BLaER1 (cell line): Measurements from ENCODE around the gene ADAMTS2.

Experiments
- H3K27ac ChIP-seq: shearing (Covaris generic); formaldehyde crosslinking; 2 replicates; pipeline ENCODE4 v1.8.1; 2022
- H3K27me3 ChIP-seq: shearing (Covaris generic); formaldehyde crosslinking; 2 replicates; pipeline ENCODE4 v1.8.1; 2022
- H3K36me3 ChIP-seq: shearing (Covaris generic); formaldehyde crosslinking; 2 replicates; pipeline ENCODE4 v1.8.1; 2022
- H3K4me1 ChIP-seq: shearing (Covaris generic); formaldehyde crosslinking; 2 replicates; pipeline ENCODE4 v1.8.1; 2022
- H3K4me2 ChIP-seq: shearing (Covaris generic); formaldehyde crosslinking; 2 replicates; pipeline ENCODE4 v1.8.1; 2022
- H3K4me3 ChIP-seq: shearing (Covaris generic); formaldehyde crosslinking; 2 replicates; pipeline ENCODE4 v1.8.1; 2022
- H3K9ac ChIP-seq: shearing (Covaris generic); formaldehyde crosslinking; 2 replicates; pipeline ENCODE4 v1.8.1; 2022
- H3K9me3 ChIP-seq: shearing (Covaris generic); formaldehyde crosslinking; 2 replicates; pipeline ENCODE4 v1.8.1; 2022
- H4K20me1 ChIP-seq: shearing (Covaris generic); formaldehyde crosslinking; 2 replicates; pipeline ENCODE4 v1.8.1; 2022
- Cebpa-rat ChIP-seq: shearing (Covaris generic); IDR thresholded peaks from 2 replicates; pipeline ENCODE4 v1.8.1; 2022

ADAMTS2 gene

GRCh38 chr5:179345433-179346321, at the start of gene ADAMTS2:
Gene ADAMTS2 (minus strand): TSS chr5:179345461. CDS start chr5:179345328, 133 bp downstream.
- H3K4me2 ChIP-seq: peak within 1 kb of the TSS; percentile 100
- H3K4me3 ChIP-seq: peak within 1 kb of the TSS; percentile 72

DNA sequence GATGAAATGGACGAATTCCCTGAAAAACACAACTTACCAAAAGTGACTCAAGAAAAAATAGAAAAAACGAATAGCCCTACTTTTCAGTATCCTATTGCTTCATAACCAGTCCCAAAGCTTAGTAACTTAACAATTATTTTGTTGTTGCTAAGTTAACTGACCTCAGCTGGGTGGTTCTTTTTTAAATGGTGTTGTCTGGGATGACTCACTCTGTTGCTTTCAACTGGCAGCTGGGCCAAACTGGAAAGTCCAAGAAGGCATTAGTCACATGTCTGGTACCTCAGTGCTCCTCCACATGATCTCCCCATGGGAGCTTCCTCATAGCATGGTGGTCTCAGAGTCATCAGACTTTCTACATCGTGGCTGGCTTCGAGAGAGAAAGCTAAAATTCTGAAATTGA, 47.8 kb upstream of the ADAMTS2 start:
- H3K27me3 ChIP-seq: no peaks in the 10 kb centered on the region
- peaks cover 54% of the 10 kb centered on the region for H3K9me3 ChIP-seq
- H3K36me3 ChIP-seq: no peaks in the 10 kb centered on the region
- H3K9ac ChIP-seq: no peak overlapping the region
- no peak overlapping the region for H3K4me2 ChIP-seq
- H4K20me1 ChIP-seq: no peaks in the 10 kb centered on the region
- H3K4me3 ChIP-seq: no peak overlapping the region
- H3K4me1 ChIP-seq: peaks cover 7% of the 10 kb centered on the region
- no peak overlapping the region for H3K27ac ChIP-seq
- TF ChIP-seq Cebpa-rat: no peak

More at GRCh38 chr5:179345433-179346321, at the start of gene ADAMTS2:
- Histone ChIP-seq H3K27me3 (peaks cover 86% of the 10 kb centered on the region), H3K36me3 (no peaks in the 10 kb centered on the region), H4K20me1 (peaks cover 39% of the 10 kb centered on the region), H3K9ac (peak within 1 kb of the TSS; percentile 48; the same call in 1 of the 2 replicates), H3K9me3 (no peaks in the 10 kb centered on the region), H3K27ac (no peak within 1 kb of the TSS), H3K4me1 (peaks cover 23% of the 10 kb centered on the region)
- TF ChIP-seq Cebpa-rat: no peak

DNA sequence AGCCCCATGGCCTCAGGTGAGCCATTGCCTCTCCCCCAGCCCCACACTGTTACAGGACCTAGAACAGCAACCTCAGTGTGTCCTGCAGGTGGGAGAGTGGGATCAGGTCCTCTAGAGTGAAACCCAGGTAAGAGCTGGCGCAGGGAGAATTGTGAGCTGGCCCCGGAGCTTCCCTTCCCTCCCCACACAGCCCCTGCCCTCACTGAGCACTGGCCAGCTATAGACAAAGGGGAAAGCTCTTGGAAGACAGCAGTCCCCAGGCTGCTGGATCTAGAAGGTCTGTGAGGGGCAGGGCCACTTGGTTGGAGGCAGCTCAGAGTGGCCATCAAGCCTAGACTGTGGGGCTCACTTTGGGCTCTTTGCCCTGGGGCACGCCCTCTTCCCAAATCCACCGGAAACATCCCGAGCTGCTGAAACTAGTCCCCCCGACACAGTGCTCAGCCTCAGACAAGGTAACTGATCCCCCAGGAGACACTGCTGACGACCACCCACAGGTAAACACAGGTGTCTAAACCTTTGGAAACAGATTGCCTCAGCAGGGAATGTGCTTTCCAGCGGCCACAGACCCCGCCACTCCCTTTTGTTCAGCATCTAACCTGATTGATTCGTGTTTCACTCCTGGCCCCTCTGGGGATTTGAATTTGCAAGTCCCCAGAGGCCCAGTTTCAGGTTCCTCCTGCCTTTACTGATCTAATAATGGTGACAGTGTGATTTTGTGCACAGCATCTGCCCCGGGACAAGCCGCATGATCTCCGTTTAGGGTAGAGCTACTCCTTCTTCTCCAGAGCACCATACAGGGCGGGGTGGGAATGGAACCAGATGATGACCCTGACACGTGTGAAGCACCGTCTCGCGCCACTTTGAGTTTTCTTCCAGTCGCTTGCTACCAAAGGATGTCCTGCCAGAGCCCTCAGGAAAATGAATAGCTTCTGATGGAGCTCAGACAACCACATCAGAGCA, 42.2 kb upstream of the ADAMTS2 start:
- Histone ChIP-seq H3K27ac (no peak overlapping the region), H3K27me3 (no peaks in the 10 kb centered on the region), H3K4me3 (no peak overlapping the region), H3K4me1 (peaks cover 20% of the 10 kb centered on the region), H3K9ac (no peak overlapping the region), H4K20me1 (no peaks in the 10 kb centered on the region), H3K36me3 (no peaks in the 10 kb centered on the region), H3K9me3 (peaks cover 27% of the 10 kb centered on the region), H3K4me2 (peak overlapping the region; percentile 74)
- TF ChIP-seq Cebpa-rat: no peak

GRCh38 chr5:179385914-179386313, 40.7 kb upstream of the ADAMTS2 start:
- TF ChIP-seq Cebpa-rat: no peak
- no peak overlapping the region for H3K9ac ChIP-seq

DNA sequence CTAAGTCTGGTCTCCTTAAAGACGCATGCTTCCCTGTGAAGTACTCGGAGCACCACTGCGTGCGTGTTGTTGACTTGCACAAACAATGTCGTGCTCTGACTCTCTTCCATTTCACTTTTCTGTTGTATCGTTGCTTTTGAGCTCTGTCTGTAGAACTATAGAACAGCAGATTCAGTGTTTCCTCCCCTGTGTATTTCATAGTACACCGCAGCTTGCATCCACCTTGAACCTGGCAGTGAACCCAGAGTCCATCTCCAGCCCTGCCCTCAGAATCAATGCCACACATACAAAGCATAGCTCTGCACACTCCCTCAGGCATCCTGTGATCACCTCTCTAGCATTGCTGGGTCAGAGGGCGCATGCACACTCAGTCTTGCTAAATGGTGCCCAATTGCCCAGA, 37.2 kb upstream of the ADAMTS2 start:
- H3K9me3 ChIP-seq: no peaks in the 10 kb centered on the region
- TF ChIP-seq Cebpa-rat: no peak
- H3K27ac ChIP-seq: no peak overlapping the region
- no peak overlapping the region for H3K4me2 ChIP-seq
- H3K9ac ChIP-seq: no peak overlapping the region
- H3K36me3 ChIP-seq: no peaks in the 10 kb centered on the region
- H3K4me1 ChIP-seq: peaks cover 7% of the 10 kb centered on the region
- no peak overlapping the region for H3K4me3 ChIP-seq
- no peaks in the 10 kb centered on the region for H3K27me3 ChIP-seq
- H4K20me1 ChIP-seq: no peaks in the 10 kb centered on the region

More at GRCh38 chr5:179385914-179386313, 40.7 kb upstream of the ADAMTS2 start:
- Histone ChIP-seq H3K4me2 (no peak overlapping the region), H3K4me3 (no peak overlapping the region), H3K4me1 (peaks cover 20% of the 10 kb centered on the region), H3K27me3 (no peaks in the 10 kb centered on the region), H3K9me3 (peaks cover 25% of the 10 kb centered on the region), H3K27ac (no peak overlapping the region), H3K36me3 (no peaks in the 10 kb centered on the region), H4K20me1 (no peaks in the 10 kb centered on the region)

DNA sequence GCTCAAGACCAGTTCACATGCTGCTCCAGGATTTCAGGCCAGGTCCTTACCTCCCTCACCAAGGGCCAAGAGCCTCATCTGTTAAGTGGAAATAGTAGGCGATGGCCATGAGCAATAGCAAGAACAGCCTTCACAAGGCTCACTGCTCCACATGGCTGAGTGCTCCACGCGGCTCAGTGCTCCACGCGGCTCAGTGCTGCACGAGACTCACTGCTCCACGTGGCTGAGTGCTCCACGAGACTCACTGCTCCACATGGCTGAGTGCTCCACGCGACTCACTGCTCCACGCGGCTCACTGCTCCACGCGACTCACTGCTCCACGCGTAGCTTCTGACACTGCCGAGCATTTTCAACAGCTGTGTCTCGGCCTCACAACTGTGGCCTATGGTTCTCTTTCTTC, 36.4 kb upstream of the ADAMTS2 start:
- H3K4me3 ChIP-seq: no peak overlapping the region
- no peaks in the 10 kb centered on the region for H3K36me3 ChIP-seq
- no peak overlapping the region for H3K27ac ChIP-seq
- no peaks in the 10 kb centered on the region for H3K9me3 ChIP-seq
- TF ChIP-seq Cebpa-rat: no peak
- H3K9ac ChIP-seq: no peak overlapping the region
- no peaks in the 10 kb centered on the region for H3K27me3 ChIP-seq
- H3K4me1 ChIP-seq: no peaks in the 10 kb centered on the region
- H4K20me1 ChIP-seq: no peaks in the 10 kb centered on the region
- no peak overlapping the region for H3K4me2 ChIP-seq

GRCh38 chr5:179380211-179381035, 35.2 kb upstream of the ADAMTS2 start:
- Histone ChIP-seq H3K9me3 (no peaks in the 10 kb centered on the region), H3K27me3 (no peaks in the 10 kb centered on the region), H3K4me1 (peaks cover under 1% of the 10 kb centered on the region; the same call in 1 of the 2 replicates), H3K4me2 (no peak overlapping the region), H4K20me1 (no peaks in the 10 kb centered on the region), H3K9ac (no peak overlapping the region), H3K4me3 (no peak overlapping the region), H3K27ac (no peak overlapping the region), H3K36me3 (no peaks in the 10 kb centered on the region)
- TF ChIP-seq Cebpa-rat: no peak

DNA sequence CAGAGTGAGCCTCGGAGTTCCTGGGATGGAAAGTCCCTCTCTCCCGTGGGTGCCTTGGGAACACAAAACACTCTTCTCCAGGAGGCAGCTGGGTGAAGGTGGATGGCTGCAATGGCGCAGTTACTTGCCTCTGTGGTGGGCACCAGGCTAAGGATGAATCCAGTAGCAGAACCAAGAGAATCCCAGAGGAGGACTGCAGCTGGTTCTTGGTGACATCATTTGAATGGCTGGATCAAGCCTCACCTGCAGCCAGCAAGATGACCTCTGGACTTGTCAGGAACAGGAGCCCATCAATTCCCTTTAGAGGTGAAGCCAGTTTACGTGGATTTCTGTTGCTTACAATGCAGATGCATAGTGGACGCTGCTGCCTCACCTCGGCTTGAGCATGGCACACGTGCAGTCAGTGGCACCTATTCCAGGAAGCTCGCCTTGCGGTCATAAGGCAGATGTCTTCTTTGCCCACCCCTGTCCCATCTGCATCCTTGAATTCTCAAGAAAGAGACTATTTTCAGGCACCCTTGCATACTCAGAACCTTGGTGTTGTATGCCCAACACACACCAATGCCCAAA, 34.1 kb upstream of the ADAMTS2 start:
- H3K4me1 ChIP-seq: peaks cover 7% of the 10 kb centered on the region; the same call in 1 of the 2 replicates

More for the DNA sequence above, 34.1 kb upstream of the ADAMTS2 start:
- Histone ChIP-seq H3K4me3 (no peak overlapping the region), H3K27me3 (no peaks in the 10 kb centered on the region), H3K36me3 (no peaks in the 10 kb centered on the region), H3K4me2 (no peak overlapping the region), H3K27ac (no peak overlapping the region), H3K9me3 (no peaks in the 10 kb centered on the region), H4K20me1 (no peaks in the 10 kb centered on the region), H3K9ac (no peak overlapping the region)
- no peak for TF ChIP-seq Cebpa-rat
